Activated CD4-positive, alpha-beta T cell treated with anti-CD3 and anti-CD28 coated beads, Interleukin-2, amount 50 U/mL, for 4 hours (primary cell): ENCODE data around the gene ATG12.

Source experiments
- DNase-seq, 2 experiments: peaks; one replicate each; pipeline ENCODE4 v3.0.0-alpha.2; 2020

The ATG12 gene

GRCh38 chr5:115806986-115807653, 34.2 kb downstream of the ATG12 start:
- DNase-seq: no peak

- DNase-seq: no peak
Measured at GRCh38 chr5:115801984-115802383, 39.4 kb downstream of the ATG12 start.

- no peak for DNase-seq
Measured at GRCh38 chr5:115801152-115801551, 40.2 kb downstream of the ATG12 start.

- no peak for DNase-seq
Measured at GRCh38 chr5:115800108-115800507, 41.3 kb downstream of the ATG12 start.

GRCh38 chr5:115798252-115798651, 43.1 kb downstream of the ATG12 start:
- no peak for DNase-seq

- no peak for DNase-seq
Measured at GRCh38 chr5:115796656-115797055, 44.7 kb downstream of the ATG12 start.

GRCh38 chr5:115795700-115796099, 45.7 kb downstream of the ATG12 start:
- DNase-seq: no peak

- DNase-seq: no peak
Measured at GRCh38 chr5:115788440-115788839, 52.9 kb downstream of the ATG12 start.

- DNase-seq: no peak
Measured at GRCh38 chr5:115787426-115787825, 53.9 kb downstream of the ATG12 start.

GRCh38 chr5:115785381-115786065, 55.8 kb downstream of the ATG12 start:
- no peak for DNase-seq

- DNase-seq: no peak
Measured at GRCh38 chr5:115778417-115778816, 62.9 kb downstream of the ATG12 start.
